CD4-positive, alpha-beta T cell treated with Interleukin-17A for 4 hours (primary cell): ENCODE results near the gene OSCP1.
A peak's percentile ranks its signal among the peaks of the same experiment; 100 is the strongest.

Source experiments
- DNase-seq: peaks from one replicate; pipeline ENCODE4 v3.0.0-alpha.2; 2020; ENCODE audit warnings: mixed read lengths

Gene OSCP1

GRCh38 chr1:36380782-36381181 lies 69.5 kb downstream of the OSCP1 start:
- no peak for DNase-seq

DNA sequence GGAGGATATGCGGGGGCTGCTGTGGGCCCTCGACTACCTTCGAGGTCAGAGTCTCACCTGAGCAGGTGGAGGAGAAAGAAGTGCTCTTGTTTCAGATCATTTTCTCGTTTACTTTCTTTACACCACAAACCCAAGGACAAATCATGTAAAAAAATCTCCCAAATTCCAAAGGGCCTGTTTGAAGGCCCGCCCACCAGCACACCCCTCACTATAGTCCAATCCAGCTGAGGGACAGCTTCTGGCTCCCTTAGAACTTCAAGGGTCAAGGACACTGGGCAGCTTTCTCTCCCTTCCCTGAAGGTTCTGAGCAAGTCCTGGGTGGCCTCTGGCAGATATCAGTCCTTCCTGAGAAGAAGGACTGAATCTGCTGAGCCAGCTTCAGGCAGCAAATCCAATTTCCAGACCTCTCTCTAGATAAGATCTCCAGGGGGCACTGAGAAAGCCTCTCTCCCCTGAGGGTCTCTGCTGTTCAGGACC lies 70.1 kb downstream of the OSCP1 start:
- no peak for DNase-seq

- DNase-seq, result no peak
Measured at GRCh38 chr1:36377791-36378492, 72.3 kb downstream of the OSCP1 start.

- DNase-seq, result no peak
Measured at GRCh38 chr1:36372617-36373016, 77.6 kb downstream of the OSCP1 start.

- DNase-seq, result peak; percentile 91
Measured at GRCh38 chr1:36369061-36369861, 81.0 kb downstream of the OSCP1 start.
